Measurements from ENCODE around the gene ADARB1. TPM values are rescaled to one million over a fixed set of nuclear protein-coding genes. Genes with fewer than 3 reads are reported as not detected.
A peak's percentile ranks its signal among the peaks of the same experiment; 100 is the strongest.

Gene ADARB1
- polyA plus RNA-seq, 1 experiment: 25.3 TPM

- no peak overlapping the region for H3K4me3 ChIP-seq (ENCODE audit: low read depth, low read length)
- DNase-seq (ENCODE audit: low read depth, low spot score): no peak
- H3K27ac ChIP-seq (ENCODE audit: low read depth, low read length): no peak overlapping the region
- no peak for TF ChIP-seq CTCF (IDR thresholded peaks at IDR 0.05; ENCODE audit: low read depth, low read length)
- H3K27me3 ChIP-seq (ENCODE audit: control insufficient read depth, insufficient read depth, low read length): no peaks in the 10 kb centered on the region
- ChIA-PET CTCF (interaction anchor here (3.3 kb wide), 1 partner anchor 24 kb away, joined by 12 read pairs; no protein-coding TSS in a partner anchor), POLR2A (no interaction called here)
- H3K9me3 ChIP-seq (ENCODE audit: control insufficient read depth, insufficient read depth, low read length): no peaks in the 10 kb centered on the region; the same call in 1 of the 2 replicates
Observed at GRCh38 chr21:45164124-45164511, 89.7 kb downstream of the ADARB1 start.

- DNase-seq (ENCODE audit: low read depth, low spot score): no peak
- TF ChIP-seq CTCF (IDR thresholded peaks at IDR 0.05; ENCODE audit: low read depth, low read length): no peak
- CTCF ChIA-PET: no interaction called here
- POLR2A ChIA-PET: no interaction called here
- H3K27me3 ChIP-seq (ENCODE audit: control insufficient read depth, insufficient read depth, low read length): no peaks in the 10 kb centered on the region
- H3K9me3 ChIP-seq (ENCODE audit: control insufficient read depth, insufficient read depth, low read length): no peaks in the 10 kb centered on the region; the same call in 1 of the 2 replicates
- H3K4me3 ChIP-seq (ENCODE audit: low read depth, low read length): no peak overlapping the region
- no peak overlapping the region for H3K27ac ChIP-seq (ENCODE audit: low read depth, low read length)
Observed at GRCh38 chr21:45164838-45165237, 90.5 kb downstream of the ADARB1 start.

GRCh38 chr21:45166931-45167330, 92.6 kb downstream of the ADARB1 start:
- no peak for DNase-seq (ENCODE audit: low read depth, low spot score)
- POLR2A ChIA-PET: no interaction called here

DNA sequence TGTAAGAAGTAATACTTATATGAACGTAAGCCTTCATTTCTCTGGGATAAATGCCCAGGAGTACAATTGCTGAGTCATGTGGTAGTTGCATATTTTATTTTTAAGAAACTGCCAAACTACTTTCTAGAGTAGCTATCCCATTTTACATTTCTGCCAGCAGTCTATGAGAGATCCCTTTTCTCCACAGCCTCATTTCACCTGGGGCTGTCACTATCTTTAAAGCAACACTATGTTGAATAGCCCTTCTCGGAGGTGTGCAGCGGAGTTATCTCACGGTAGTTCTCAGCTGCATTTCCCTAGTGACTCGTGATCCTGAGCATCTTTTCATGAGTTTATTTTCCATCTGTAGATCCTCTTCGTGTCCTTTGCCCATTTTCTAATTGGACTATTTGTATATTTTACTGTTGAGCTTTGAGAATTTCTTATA, 93.4 kb downstream of the ADARB1 start:
- H3K27ac ChIP-seq (ENCODE audit: low read depth, low read length): peak overlapping the region; percentile 84
- ChIA-PET CTCF (interaction anchor here (0.7 to 4.3 kb wide), 4 partner anchors 21 to 29 kb away, joined by 3 to 21 read pairs (median 4); no protein-coding TSS in a partner anchor), POLR2A (interaction anchor here (0.7 kb wide), 1 partner anchor 15 kb away, joined by 3 read pairs; no protein-coding TSS in a partner anchor)
- DNase-seq (ENCODE audit: low read depth, low spot score): no peak
- H3K9me3 ChIP-seq (ENCODE audit: control insufficient read depth, insufficient read depth, low read length): no peaks in the 10 kb centered on the region
- TF ChIP-seq CTCF (IDR thresholded peaks at IDR 0.05; ENCODE audit: low read depth, low read length): peak; percentile 21; the same call in 1 of the 2 replicates
- H3K27me3 ChIP-seq (ENCODE audit: control insufficient read depth, insufficient read depth, low read length): no peaks in the 10 kb centered on the region
- no peak overlapping the region for H3K4me3 ChIP-seq (ENCODE audit: low read depth, low read length)

More at GRCh38 chr21:45166931-45167330, 92.6 kb downstream of the ADARB1 start:
- CTCF ChIA-PET: interaction anchor here (2.1 to 4.3 kb wide), 2 partner anchors 26 to 29 kb away, joined by 11 to 21 read pairs; no protein-coding TSS in a partner anchor
- Histone ChIP-seq H3K4me3 (ENCODE audit: low read depth, low read length) (no peak overlapping the region), H3K27me3 (ENCODE audit: control insufficient read depth, insufficient read depth, low read length) (no peaks in the 10 kb centered on the region), H3K27ac (ENCODE audit: low read depth, low read length) (no peak overlapping the region), H3K9me3 (ENCODE audit: control insufficient read depth, insufficient read depth, low read length) (no peaks in the 10 kb centered on the region)
- no peak for TF ChIP-seq CTCF (IDR thresholded peaks at IDR 0.05; ENCODE audit: low read depth, low read length)

DNA sequence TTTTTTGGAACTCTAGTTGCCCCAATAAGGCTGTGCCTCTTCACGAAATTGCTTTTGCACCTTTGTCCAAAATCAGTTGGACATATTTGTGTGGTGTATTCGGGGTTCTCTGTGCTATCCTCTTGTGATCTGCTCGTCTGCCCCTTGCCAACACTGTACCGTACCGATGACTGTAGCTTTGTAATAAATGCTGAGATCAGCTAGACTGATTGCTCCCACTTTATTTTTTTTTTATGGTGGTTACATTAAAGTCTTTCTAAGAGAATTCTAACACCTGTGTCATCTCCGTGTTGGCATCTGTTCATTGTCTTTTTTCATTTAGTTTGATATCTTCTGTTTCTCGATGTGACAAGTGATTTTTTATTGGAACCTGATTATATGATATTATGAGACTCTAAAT, 94.1 kb downstream of the ADARB1 start:
- no peak for DNase-seq (ENCODE audit: low read depth, low spot score)
- H3K9me3 ChIP-seq (ENCODE audit: control insufficient read depth, insufficient read depth, low read length): no peaks in the 10 kb centered on the region
- ChIA-PET POLR2A (no interaction called here), CTCF (interaction anchor here (0.7 to 4.3 kb wide), 4 partner anchors 21 to 30 kb away, joined by 3 to 21 read pairs (median 4); no protein-coding TSS in a partner anchor)
- TF ChIP-seq CTCF (IDR thresholded peaks at IDR 0.05; ENCODE audit: low read depth, low read length): no peak
- no peak overlapping the region for H3K27ac ChIP-seq (ENCODE audit: low read depth, low read length)
- H3K27me3 ChIP-seq (ENCODE audit: control insufficient read depth, insufficient read depth, low read length): no peaks in the 10 kb centered on the region
- H3K4me3 ChIP-seq (ENCODE audit: low read depth, low read length): no peak overlapping the region

All from AG04450 (cell line).